GM19351 (cell line): ENCODE results near the gene CDC45.

ENCODE experiments used
- ATAC-seq: cut with Tn5 transposase; IDR thresholded peaks from one replicate; pipeline ENCODE4 v1.9.1; 2021; ENCODE audit warnings: mild to moderate bottlenecking, moderate library complexity; ENCODE audit not compliant: unreplicated experiment

The CDC45 gene

DNA sequence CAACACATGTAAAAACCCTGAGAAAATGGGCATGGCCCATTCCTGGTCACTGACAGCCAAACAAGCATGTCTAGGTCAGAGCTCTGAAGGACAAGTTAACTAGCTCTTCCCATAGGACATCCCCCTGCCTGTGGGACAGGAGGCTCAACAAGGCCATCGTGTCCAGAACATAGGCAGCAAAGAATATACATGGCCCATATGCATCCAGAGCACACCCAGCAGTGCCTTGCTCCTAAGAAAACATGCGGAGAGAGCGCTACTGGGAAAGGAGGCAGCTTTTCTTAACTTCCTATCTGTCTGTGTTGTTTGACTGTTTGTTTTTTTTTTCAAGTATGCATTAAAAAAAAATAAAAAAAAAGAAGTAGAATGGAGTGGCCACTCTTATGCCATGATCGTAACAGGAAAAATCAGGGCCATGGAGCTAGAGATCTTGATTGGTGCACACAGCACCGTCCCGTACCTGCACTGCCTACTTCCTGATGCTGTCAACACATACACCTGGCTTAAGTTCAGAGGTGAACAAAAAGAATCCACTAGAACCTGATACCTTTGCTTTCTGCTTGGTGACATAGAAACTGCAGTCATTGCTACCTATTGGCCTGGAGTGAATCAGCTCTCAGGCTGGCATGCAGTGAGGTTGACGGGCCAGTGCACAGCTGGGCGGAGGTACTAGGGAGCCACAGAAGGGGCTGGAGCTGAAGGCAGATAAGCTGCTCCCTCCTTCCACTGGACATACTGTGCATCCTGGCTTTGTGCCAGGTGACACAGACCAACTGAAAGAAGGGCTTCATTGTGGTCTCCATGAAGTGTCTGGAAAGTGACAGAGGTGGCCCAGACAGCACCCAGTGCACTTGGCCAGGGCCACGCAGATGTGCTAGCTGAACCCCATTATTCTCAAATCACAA is 12.6 kb upstream of the CDC45 start:
- no peak for ATAC-seq

DNA sequence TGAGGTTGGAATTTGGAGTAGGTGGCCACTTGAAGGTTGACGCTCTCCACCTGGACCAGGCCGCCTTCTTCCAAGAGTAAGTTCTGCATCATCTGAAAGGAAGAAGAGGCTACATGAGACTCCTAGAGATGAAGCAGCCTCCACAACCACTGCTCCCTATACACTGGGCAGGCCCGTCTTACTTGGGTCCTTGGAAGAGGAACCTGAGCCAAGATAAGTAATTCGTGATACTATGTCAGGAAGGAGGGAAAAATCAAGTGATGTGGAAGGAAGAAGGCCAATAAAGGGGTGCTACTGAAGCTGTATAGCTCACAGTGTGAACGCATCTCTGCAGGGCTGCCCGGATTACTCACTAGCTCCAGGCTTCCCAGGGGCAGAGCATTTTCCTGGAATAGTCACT is 11.8 kb upstream of the CDC45 start:
- ATAC-seq = no peak

DNA sequence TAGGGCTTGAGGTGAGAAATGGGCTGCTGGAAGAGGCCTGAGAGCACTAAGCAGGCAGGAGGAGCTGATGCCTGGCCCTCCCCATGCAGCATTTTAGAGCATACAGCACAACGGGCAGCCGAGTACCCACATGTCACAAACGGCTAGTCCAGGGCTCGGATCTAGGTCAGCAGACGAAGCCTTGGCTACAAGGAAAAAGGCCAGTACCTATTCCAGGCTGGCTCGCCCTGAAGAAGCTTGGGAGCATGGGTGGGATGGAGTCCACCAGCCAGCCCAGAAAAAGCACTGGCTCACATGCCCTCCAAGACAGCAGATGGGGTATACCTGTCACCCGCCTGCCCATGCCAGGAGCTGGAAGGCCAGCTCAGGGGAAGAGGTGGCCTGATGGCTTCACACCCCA is 10.3 kb upstream of the CDC45 start:
- ATAC-seq = no peak

DNA sequence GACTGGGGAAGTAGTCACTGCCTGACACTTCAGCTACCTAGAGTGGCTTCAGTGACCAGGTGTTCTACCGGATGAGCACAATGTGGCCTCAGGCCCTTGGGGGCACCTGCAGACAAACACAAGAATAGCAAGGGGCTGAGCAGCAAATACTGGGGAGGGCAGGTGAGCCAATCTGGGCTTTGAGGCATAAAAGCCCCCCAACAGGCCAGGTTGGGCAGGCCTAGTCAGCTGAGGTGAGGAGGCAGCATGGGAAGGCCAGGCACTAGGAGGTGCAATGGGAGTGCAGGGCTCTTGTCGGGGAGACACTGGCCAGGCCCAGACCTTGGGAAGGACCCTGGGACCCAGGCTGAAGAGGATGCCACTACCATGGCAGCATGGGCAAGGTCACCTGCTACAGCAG is 9.7 kb upstream of the CDC45 start:
- no peak for ATAC-seq

DNA sequence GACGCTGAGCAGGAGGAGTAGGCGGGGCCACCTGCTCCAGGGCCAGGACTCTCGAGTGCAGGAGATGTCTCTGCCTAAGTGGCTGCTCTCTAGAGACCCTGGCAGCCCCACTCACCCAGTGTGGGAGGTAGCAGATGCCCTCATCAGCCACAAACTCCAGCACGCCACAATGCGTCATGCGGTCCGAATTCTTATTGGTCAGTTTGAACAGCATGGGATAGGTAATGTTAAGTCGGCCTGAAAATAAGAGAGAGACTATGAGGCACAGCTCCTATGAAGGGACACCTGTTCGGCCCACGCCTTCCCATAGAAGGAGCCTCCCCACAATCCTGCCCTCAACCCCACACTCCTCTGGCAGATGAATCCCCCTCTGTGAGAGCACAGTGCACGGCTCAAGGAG is 8.1 kb upstream of the CDC45 start:
- no peak for ATAC-seq

DNA sequence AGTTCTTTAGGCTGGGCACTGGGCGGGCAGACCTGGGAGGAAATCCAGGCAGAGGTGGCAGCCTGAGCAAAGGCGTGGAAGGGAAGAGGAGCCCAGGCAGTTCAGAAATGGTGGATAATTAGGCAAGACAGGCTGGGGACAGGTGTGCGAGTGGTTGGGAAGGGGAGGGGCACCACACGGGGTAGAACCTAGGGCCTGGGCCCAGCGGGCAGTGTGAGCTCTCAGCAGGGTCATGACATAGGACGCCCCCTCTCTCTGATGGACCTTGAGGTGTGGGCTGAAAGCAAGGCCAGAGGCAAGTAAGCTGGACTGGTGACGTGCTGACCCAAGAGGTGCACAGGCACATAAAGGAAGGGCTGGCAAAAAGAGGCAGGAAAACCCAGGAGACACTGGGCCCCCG is 7.5 kb upstream of the CDC45 start:
- ATAC-seq = no peak

DNA sequence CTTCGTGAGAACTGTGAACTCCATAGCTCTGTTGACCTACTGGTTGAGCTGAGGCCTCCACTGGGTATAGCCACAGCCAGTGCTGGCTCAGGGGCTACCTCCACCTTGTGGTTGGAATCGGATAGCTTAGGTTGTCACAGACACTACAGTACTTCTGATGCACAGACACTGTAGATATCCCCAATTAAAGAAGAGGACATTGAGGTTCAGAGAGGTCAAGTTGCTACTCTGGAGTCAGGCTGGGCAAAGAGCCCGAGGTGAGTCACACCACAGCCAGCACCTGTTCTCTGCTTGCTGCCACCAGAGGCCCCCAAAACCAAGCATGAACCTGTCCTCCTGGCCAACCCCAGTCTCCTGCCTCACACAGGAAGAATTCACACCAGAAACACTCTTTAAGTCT is 6.1 kb upstream of the CDC45 start:
- ATAC-seq = no peak

DNA sequence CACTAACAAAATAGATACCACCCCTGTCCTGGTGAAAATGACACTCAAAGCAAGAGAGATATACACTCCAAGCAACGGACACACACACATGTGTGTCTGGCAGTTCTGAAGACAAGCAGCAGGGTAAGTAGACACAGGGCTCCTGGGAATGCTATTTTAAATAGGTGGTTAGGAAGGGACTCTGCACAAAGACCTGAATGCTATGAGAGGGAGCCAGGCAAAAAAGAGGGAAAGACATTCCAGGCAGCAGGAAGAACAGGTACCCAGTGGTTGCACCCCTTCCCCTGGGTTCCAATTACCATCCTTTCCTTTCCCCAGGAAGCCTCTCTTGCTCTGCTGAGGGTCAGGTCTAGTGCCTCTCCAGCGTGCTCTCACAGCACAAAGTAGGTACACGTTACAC is 3.7 kb upstream of the CDC45 start:
- ATAC-seq = no peak

DNA sequence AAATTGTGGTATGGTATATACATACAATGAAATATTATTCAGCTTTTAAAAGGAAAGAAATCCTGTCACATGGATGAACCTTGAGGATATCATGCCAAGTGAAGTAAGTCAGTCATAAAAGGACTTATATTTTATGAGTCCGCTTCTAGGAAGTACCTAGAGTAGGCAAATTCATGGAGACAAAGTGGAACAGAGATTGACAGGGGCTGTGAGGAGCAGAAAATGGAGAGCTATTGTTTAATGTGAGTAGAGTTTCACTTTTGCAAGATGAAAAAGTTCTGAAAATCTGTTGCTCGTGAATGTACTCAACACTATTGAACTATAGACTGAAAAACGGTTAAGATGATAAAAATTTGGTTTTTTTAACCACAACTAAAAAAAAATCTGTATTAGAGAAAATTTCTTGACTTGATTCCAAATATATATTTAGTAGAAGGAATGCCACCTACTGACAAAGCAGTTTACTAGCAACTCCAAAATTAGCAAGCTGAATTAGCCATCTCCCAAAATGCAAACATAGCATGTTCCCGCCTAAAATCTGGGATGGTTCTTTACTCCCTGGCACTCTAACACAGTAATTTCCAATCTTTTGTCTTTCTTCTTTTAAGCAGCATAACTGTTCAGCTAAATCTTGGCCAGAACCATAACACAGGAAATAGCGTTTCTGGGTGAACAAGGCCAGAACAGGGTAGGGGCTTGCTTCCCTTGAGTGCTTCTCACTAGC is 2.2 kb upstream of the CDC45 start:
- no peak for ATAC-seq

DNA sequence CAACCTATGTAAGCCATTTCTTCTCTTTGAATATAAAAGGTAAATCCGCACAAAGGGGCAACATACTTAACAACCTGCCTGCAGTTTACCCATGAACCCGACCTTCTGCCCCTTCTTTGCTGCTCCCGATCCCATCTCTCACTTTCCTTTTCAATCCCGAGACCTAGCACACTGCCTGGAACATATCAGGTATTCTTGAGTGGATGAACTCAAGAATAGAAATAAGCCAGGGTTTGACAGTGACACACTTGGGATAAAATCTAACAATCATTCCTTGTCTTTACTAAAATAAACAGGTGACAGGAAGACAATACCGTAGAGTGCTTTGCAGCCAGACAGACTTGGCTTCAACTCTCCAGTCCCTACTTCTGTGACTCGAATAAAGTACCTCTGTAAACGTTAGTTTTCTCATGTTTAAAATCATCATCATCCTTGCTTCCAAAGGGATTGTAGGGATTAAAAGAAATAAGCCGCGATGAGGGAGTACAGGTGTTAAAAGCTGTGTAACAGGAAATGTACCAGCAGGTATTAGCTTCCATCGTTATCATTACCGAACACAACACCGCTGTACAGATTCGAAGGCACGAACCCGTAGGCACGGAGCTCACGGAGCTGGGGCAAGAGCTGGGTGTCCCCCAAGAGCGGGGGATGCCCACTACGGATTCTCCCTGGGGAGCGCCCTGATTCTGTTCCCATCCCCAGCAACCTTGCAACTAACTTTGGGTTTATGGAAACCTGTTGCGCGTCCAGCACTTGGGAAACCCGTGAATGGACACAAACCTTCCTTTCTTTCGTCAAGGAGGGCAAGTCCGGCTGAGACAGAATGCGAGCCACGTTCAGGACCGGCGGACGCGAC is 1.4 kb upstream of the CDC45 start:
- no peak for ATAC-seq

DNA sequence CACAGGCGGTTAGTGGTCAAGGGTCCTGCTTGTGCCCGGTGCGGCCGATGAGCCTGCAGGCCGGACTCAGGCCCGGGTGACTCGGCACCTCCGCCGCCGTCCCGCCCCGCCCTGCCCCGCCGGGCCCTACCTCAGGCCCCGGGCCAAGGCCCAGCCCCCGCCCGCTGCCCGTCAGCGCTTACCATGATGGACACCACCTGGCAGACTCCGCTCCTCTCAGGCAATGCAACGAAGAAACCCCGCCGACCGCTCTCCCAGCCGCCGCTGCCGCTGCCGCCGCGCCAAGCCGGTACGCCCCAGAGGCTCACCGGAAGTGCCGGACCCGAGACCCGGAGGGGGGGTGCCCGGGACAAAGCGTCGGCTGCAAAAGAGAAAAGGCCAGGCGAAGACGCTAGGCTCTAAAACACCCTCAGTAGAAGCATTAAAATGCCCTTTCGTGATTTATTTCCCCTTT is 792 bp upstream of the CDC45 start, which contains the start of gene UFD1:
Gene UFD1 (minus strand): TSS at position 293 of the 454 bp plus-strand sequence. CDS start 108 bp downstream, at position 185.
- peak; percentile 49 for ATAC-seq

DNA sequence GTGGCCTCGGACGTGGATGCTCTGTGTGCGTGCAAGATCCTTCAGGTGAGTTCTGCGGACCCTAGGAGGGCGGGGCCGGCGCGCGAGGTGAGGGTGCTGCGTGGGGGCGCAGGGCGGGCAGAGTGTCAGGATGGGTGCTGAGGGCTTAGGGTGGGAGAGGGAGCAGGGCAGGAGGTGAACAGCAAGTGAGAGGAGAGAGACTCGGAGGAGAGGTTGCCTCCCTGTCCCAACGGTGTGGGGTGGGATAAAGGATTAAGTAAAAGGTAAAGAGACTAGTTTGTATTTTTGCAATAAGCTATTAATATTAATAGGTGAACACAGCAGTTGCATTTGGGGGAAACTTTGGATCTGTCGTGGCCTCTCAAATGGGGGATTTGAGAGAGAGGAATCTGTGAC is 451 bp downstream of the CDC45 start:
- ATAC-seq = no peak

DNA sequence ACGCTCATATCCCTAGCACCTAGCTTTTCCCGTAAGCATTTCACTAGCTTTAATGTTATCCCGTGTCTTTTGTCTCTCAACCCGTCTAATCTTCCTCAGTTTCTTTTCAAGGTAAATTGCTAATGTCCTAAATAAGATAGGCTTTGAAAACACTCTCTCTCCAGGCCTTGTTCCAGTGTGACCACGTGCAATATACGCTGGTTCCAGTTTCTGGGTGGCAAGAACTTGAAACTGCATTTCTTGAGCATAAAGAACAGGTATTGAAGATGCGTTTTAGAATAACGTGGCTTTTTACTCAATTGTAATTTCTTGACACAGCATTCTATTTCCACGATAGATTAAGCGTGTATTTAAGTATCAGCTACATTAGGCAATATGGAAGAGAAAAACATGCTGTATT is 1.1 kb downstream of the CDC45 start:
- no peak for ATAC-seq

DNA sequence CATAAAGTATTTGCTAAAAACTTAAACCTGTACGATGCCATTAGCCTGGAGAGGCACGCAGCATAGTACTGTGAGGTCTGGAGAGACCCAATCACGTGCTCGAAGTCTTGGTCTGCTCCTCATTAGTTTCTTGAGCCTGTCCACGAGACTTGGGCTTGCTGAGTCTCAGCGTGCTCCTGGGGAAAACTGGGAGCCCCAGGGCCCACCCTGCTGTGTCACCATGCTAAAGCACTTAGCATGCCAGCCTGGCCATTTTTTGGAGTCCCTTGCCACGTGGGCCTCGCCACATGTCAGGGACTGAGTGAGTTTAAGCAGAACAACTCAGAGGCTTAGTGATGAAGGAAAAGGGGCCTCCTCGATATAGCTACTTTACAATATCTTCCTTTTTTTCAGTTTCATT is 2.6 kb downstream of the CDC45 start:
- no peak for ATAC-seq

DNA sequence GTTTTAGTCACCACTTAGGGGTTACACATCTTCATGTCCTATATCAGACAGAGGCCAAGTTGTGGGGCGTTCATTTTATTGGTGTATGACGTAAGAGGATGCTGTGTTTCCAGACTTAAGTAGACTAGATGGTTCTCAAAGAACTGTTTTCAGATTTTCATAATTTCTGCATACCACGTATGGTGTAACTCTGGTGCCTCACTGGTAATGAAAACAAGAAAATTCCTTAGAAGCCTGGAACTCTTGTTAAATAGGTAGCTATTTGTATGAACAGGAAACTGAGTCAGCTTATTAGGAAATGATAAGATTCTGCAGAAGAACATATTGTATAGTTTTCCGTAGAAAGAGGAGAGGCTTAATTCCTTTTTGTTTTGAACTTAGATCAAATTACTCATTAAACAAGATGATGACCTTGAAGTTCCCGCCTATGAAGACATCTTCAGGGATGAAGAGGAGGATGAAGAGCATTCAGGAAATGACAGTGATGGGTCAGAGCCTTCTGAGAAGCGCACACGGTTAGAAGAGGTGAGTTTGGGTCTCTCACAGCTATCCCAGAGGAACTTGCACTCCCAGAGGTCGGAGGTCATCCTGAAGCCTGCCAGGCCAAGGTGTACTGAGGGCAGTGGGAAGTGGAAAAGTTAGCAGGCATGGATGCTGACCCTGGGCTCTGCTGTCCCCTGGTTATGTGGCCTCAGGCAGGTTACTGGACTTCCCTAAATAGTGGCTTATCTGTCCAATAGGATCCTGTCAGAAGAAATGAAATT is 3.9 kb downstream of the CDC45 start:
- ATAC-seq = no peak

DNA sequence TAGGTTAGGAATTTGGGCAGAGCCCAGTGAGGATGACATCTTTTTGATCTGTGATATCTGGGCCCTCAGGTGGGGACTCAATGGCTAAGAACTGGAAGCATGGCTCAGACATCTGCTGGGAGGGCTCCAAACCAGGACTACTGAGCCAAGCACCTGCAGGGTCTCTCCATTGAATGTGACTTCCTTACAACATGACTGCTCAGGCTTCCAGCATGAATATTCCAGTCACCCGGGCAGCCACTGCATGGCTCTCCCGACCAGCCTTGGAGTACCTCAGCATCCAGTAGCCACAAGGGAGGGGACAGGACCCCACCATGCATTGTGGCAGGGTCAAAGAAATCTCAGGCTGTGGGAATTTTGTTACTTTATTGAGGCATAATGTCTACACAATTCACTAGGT is 8.6 kb downstream of the CDC45 start:
- no peak for ATAC-seq

DNA sequence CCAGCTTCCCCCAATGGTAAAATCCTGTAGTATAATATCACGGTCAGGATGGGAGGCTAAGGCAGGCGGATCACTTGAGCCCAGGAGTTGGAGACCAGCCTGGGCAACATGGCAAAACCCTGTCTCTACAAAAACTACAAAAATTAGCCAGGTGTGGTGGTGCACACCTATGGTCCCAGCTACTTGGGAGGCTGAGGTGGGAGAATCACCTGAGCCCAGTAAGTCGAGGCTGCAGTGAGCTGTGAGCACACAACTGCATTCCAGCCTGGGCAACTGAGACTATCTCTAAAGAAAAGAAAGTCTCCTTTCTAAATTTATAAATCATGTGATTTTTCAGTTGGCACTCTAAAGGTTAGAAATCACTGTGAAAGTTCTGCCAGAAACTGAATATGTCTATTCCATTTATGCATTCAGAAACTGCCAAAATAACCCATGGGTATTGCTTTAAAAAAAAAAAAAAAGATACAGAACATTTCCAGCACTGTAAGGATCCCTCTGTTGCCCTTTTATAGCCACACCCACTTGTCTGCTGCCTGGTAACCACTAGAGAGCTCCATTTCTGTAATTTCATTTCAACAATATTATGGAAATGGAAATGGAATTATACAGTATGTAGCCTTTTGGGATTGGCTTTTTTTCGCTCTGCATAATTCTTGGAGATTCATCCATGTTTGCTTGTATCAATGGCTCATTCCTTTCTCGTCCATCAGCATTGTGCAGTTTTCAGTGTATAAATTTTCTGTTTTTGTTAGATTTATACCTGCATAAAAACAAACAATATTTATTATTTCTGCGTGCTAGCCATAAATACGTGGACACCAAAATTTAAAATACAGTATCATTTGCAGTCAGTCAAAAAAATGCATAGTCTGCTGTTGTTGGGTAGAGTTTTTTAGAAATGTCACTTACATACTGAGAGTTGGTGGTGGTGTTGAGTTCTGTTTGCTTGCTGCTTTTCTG is 9.4 kb downstream of the CDC45 start:
- no peak for ATAC-seq

DNA sequence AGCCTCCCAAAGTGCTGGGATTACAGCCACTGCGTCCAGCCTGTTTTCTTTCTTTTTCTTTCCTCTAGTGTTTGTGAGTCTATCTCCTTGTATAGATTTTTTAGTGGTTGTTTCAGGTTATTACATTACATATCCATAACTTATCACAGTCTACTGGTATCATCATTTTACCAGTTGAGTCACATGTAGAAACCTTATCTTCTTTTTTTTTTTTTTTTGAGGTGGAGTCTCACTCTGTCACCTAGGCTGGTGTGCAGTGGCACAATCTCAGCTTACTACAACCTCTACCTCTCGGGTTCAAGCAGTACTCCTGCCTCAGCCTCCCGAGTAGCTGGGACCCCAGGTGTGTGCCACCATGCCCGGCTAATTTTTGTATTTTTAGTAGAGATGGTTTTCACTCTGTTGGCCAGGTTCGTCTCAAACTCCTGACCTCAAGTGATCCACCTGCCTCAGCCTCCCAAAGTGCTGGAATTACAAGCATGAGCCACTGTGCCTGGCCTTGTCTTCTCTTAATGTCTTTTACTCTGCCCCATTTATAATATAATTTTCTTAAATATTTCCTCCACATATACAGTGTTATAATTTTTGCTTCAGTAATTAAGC is 11.0 kb downstream of the CDC45 start:
- ATAC-seq = no peak
